ENCODE results near the gene CLSTN2.

- TF ChIP-seq SCRT1 (tag by site-specific recombination; IDR thresholded peaks at IDR 0.05; ENCODE audit: borderline replicate concordance), result no peak
- TF ChIP-seq ZFP37 (tag by site-specific recombination; IDR thresholded peaks at IDR 0.05), result no peak
- TF ChIP-seq KLF9 (tag by site-specific recombination; IDR thresholded peaks at IDR 0.05; ENCODE audit: low read depth), result no peak
- TF ChIP-seq, protein P1, sequence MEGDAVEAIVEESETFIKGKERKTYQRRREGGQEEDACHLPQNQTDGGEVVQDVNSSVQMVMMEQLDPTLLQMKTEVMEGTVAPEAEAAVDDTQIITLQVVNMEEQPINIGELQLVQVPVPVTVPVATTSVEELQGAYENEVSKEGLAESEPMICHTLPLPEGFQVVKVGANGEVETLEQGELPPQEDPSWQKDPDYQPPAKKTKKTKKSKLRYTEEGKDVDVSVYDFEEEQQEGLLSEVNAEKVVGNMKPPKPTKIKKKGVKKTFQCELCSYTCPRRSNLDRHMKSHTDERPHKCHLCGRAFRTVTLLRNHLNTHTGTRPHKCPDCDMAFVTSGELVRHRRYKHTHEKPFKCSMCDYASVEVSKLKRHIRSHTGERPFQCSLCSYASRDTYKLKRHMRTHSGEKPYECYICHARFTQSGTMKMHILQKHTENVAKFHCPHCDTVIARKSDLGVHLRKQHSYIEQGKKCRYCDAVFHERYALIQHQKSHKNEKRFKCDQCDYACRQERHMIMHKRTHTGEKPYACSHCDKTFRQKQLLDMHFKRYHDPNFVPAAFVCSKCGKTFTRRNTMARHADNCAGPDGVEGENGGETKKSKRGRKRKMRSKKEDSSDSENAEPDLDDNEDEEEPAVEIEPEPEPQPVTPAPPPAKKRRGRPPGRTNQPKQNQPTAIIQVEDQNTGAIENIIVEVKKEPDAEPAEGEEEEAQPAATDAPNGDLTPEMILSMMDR (tag by site-specific recombination; IDR thresholded peaks at IDR 0.05), result no peak
- TF ChIP-seq YY2 (tag by site-specific recombination; IDR thresholded peaks at IDR 0.05), result no peak
Observed at GRCh38 chr3:139988472-139989156, 53.6 kb downstream of the CLSTN2 start.

Data from HEK293 (cell line).